GM19468 (cell line): ENCODE measurements around the gene CLIC4.
"Not testable (repeated sequence)": the region's sequence is repeated elsewhere in the genome, so short reads cannot be mapped to it uniquely, and the experiment has no call there.

Experiments
- ATAC-seq: cut with Tn5 transposase; IDR thresholded peaks from one replicate; pipeline ENCODE4 v1.9.1; 2021; ENCODE audit warnings: mild to moderate bottlenecking, moderate library complexity, moderate number of reproducible peaks; ENCODE audit not compliant: unreplicated experiment; ENCODE audit errors: extremely low read depth

CLIC4 gene

DNA sequence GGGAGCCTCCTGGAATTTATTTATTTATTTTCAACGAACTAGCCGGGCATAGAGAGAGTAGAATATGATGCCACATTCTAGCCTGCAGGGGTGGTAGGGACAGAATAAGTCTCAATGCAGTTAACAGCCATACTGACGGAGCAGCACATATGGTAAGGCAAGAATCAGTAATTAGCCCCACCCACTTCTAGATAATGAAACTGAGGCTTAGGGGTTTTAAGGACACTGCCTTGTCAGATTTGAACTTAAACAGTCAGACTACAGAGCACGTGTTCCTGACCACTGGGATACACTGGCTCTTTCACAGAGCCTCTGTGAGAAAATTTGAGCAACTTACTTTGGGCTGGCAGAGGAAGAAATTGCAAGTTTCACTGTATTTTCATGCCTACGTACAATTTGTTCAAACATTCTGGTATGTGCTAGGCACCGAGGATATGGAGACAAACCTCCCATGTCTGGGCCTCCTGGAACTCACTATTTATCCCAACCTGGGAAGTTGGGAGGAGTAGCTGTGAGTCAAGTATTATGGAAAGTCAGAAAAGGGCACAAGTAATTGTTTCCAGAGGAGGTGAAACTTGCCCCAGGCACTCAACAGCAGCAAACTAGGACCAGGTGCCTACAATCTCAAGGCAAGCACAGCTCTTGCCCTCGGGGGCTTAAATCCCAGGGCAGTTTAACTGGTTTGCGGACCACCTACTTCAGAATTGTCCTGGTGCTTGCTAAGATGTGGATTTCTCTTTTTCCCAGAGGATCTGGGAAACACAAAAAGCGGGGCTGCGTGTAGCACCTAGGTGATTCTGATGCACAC lies 1.6 kb upstream of the CLIC4 start:
- ATAC-seq = no peak

DNA sequence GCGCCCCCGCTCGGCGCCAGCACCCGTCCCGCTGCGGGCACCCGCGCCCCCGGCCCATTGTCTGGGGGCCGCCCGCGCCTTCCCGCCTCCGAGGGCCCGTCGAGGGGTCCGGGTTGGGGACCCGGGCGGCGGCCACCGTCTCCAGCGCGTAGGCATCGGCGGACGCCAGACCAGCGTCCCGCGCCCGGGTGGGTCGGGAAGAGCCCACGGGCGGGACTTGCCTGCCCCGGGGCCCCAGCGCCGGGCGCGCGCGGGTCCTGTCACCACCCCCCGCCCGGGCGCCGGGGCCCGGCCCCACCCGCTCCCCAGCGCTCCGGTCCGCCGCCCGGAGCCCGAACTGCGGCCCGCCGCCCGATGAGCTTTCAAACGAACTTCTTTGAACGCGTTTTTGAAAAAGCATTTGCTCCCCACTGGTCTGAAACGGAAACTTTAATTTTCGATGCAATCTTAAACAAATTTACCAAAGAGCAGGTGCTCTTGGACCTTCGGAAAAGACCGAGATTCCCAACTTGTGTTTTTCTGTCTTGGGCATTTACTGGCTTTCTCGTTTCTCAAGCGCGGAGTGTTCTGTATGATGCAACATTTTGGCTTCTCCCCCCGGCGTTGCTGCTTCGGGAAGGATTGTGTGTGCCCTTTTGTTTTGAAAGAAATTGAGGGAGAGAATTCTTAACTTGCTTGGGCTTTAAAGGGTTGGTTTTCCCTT lies 615 bp downstream of the CLIC4 start:
- ATAC-seq = no peak

- ATAC-seq = no peak
Measured at GRCh38 chr1:24748191-24749121, 3.2 kb downstream of the CLIC4 start.

GRCh38 chr1:24749252-24749651 lies 4.0 kb downstream of the CLIC4 start:
- no peak for ATAC-seq

GRCh38 chr1:24749886-24750285 lies 4.6 kb downstream of the CLIC4 start:
- ATAC-seq = no peak

DNA sequence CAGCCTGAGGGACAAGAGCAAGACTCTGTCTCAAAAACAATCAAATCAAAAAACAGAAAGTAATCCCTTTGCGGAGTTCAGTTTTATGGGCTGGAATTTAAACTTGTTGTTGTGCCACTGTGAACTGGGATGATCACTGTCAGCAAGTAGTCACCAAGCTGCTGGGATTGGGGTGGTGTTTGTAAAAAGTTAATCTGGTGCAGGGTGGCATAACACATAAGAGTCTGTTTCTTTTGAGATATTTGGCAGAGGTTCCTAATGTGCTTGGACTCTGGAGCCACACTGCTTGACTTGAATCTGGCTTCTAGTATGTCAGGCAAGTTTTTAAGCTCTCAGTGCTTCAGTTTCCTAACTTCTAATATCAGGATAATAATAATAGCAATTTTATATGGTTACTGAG lies 6.6 kb downstream of the CLIC4 start:
- ATAC-seq = no peak

DNA sequence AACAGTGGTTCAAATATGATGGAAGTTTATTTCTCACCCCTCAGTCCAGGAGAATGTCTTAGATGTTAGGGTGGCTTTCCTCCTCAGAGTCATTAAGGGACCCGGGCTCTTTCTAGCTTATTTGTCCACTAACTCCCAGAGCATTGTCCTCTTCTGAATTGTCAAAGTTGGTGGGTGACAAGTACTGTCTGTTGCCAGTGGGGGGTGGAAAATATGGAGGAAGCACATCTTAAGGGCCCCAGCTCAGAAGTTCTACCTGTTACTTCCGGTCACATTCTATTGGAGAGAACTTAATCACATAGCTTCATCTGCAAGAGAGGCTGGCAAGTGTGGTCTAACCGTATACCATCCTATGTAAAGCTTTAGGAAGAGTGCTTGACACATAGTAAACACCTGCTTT lies 7.1 kb downstream of the CLIC4 start:
- ATAC-seq = no peak

DNA sequence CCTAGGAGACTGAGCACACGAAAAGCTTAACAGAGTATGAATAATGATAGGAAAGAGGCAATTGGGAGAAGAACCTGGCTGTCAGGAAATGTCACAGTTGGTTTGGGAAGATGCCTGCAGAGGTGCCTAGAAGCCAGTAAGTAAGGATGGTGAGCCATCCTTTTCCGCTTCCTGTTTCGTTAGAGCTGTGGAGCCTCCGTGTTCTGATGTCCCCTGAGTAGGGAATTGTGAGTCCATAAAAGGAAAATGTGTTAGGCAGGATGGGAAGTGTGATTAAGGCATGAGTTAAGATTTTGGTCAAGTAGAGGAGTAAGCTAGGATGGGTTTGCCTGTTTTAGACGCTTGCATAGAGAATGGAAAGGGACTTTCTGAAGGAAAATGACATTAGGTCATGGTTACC lies 9.0 kb downstream of the CLIC4 start:
- no peak for ATAC-seq

- ATAC-seq = not testable (repeated sequence)
Measured at GRCh38 chr1:24755323-24755722, 10.1 kb downstream of the CLIC4 start.

- no peak for ATAC-seq
Measured at GRCh38 chr1:24756395-24756794, 11.1 kb downstream of the CLIC4 start.

GRCh38 chr1:24759492-24759891 lies 14.2 kb downstream of the CLIC4 start:
- ATAC-seq = no peak

DNA sequence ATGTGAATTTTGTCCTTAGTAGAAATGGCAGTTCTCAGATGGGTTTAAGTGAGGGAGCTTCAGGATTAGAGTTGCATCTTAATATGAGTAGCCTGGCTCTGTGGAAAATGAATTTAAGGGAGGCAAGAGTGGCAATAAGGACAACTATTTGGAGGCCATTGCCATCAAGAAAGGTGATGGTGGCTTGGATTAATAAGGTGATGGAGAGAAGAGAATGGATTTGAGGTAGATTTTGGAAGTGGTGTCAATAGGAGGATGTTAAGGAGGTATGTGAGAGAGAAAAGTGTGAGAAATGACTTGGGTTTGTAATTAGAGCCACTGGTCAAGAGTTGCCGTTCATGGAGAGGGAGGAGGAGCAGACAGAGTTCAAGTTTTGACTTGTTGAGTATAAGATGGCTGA lies 16.3 kb downstream of the CLIC4 start:
- no peak for ATAC-seq

DNA sequence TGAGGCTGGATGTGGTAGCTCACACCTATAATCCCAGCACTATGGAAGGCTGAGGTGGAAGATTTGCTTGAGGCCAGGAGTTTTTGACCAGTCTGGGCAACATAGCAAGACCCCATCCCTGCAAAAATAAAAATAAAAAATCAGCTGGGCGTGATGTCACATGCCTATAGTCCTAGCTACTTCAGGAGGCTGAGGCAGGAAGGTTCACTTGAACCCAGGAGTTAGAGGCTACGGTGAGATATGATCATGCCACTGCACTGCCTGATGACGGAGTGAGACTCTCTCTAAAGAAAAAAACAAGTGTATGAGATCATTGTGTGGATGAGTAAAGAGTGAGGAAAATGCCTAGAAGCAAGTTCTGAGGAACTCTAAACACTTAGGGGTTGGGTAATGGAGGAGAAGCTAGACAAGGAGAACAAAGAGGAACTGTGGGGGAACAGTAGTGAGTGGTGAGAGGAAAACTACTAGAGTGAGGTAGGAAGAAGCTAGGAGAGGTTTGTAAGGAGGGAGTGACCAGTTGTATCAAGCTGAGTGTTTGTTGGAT lies 17.0 kb downstream of the CLIC4 start:
- ATAC-seq = no peak

GRCh38 chr1:24763671-24764070 lies 18.4 kb downstream of the CLIC4 start:
- no peak for ATAC-seq

DNA sequence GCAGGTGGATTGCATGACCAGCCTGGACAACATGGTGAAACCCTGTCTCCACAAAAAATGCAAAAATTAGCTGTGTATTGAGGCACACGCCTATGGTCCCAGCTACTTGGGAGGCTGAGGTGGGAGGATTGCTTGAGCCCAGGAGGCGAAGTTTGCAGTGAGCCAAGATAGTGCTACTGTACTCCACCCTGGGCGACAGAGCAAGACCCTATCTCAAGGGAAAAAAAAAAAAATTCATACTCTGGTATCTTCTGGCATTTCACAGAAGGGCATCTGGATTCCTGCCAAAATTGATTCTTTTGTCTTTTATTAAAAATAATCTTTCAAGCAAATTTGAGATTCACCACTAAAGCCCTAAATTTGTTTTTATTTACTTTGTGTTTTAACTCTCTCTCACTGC lies 19.2 kb downstream of the CLIC4 start:
- no peak for ATAC-seq

DNA sequence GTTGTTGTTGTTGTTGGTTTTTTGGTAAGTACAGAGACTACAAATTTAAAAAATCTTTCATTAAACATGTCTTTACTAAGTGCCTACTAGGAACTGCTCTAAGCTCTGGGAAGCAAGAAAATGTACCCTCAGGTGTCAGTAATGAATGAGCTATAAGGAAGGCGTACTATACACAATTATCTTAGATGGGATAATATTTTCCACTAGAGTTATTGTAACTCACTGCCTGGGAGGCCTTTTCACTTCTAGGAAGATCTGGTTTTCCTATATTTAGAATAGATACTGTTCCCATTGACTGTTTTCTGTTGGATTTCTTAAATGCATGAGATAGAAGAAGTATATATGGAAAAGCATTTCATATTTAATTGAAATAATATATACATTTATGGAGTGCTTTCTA lies 19.6 kb downstream of the CLIC4 start:
- no peak for ATAC-seq

DNA sequence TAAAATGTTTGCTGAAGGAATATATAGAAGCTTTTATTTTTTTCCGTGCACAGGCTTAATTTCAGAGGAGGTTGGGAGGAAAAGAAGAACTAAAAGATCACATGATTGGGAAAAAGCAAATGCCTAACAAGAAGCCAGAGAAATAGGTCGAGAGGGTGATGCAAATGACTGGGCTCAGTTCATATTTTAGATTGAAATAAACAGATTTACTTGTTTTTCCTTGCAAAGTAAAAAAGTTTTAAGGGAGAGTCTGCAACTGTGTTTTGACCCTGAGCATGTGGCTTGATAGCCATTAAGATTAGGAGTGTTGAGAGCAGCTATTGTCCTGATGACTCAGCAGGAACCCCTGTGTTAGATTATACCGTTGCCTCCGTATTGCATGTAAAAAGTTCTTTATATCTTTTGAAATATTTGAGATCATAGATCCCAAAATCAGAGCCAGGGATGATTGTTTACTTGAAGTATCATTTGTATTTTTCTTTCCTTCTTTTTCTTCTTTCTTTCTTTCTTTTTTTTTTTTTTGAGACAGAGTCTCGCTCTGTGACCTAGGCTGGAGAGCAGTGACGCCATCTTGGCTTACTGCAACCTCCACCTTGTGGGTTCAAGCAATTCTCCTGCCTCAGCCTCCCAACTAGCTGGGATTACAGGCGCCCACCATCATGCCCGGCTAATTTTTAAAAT lies 20.2 kb downstream of the CLIC4 start:
- no peak for ATAC-seq

DNA sequence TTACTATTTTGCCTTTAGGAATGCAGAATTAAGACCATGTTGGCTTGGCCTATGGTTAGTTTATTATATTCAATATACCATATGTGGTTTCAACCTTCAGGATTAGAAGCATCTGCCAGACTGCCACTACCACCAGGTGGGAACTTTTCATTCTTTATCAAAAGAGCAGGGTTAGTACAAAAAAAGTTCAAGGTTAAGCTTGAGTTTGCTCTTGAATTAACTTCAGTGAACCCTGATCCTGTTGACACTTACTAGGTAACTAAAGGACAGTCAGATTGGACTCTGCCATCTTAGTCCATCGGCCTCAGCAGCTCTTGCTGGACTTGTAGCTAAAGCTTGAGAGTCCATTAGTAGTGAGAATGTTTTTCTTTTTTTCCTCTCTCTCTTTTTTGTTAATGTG lies 22.1 kb downstream of the CLIC4 start:
- no peak for ATAC-seq

GRCh38 chr1:24768873-24769605 lies 23.8 kb downstream of the CLIC4 start:
- no peak for ATAC-seq
